Fibroblast of skin of right quadriceps (primary cell): ENCODE data around the gene CRYZ.
"Not testable (repeated sequence)": the region's sequence is repeated elsewhere in the genome, so short reads cannot be mapped to it uniquely, and the experiment has no call there.

Experiments used
- DNase-seq: peaks from one replicate; pipeline ENCODE4 v3.0.0-alpha.2; 2013

Gene CRYZ, protein sequence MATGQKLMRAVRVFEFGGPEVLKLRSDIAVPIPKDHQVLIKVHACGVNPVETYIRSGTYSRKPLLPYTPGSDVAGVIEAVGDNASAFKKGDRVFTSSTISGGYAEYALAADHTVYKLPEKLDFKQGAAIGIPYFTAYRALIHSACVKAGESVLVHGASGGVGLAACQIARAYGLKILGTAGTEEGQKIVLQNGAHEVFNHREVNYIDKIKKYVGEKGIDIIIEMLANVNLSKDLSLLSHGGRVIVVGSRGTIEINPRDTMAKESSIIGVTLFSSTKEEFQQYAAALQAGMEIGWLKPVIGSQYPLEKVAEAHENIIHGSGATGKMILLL

DNA sequence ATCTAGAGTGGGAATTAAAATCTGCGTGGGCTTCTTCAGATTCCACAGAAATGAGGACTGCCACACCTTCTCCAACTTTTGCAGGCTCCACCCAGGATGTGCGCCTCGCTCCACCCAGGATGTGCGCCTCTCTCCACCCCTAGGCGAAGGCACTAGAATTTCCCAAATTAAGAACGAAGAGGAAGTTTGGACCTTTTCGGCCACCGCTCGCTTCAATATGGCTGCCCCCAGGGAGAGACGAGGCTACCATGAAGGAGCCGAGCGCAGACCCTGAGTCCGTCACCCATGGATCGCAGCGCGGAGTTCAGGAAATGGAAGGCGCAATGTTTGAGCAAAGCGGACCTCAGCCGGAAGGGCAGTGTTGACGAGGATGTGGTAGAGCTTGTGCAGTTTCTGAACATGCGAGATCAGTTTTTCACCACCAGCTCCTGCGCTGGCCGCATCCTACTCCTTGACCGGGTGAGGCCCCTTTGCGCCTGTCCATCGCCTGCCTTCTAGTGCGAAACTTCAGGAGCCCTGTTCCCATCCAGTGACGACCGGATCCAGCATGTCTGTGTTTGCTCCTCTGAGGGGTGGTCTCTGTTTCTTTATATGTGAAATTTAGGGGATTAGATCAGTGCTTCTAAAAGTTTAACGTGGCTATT lies at the start of gene CRYZ, which contains the start of gene TYW3:
TSS of gene CRYZ (minus strand) at position 91 of the 644 bp plus-strand sequence. CDS start 8,229 bp downstream, outside the sequence.
TSS of gene TYW3 (plus strand) at position 193 of the 644 bp plus-strand sequence. CDS start at position 286, 93 bp downstream.
- DNase-seq, result peak; percentile 94

DNA sequence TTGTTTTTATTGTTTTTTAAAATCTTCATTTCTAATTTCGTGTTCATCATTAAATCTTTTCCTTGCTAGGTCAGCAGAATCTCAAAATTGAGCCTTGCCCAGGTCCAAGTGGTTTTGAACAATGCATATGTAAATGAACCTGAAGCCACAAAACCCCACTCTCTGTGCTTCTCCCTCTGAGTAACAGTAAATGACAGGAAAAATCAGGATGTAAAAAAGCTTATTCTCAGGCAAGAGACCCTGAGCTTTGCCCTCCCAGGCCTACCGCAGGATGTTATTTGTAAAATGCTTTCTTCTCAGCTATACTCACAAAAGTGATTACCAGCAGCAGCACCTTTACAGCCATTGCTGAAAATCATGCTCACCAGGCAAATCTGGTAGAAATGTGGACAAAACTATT lies 47.7 kb upstream of the CRYZ start:
- DNase-seq, result no peak

DNA sequence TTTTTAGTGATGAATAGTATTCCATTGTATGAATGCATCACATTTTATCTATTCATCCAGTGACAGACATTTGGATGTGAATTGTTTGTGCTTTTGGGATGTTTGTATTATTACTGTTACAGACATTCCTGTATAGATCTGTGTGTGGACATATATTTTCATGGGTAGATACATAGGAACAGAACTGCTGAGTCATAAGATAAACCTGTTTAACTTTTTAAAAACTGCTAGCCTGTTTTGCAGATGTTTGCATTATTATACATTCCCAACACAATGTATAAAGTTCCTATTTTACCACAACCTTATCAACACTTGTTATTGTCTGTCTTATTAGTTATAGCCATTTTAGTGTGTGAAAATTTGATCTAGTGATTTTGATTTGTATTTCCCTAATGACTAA lies 46.9 kb upstream of the CRYZ start:
- DNase-seq, result no peak

DNA sequence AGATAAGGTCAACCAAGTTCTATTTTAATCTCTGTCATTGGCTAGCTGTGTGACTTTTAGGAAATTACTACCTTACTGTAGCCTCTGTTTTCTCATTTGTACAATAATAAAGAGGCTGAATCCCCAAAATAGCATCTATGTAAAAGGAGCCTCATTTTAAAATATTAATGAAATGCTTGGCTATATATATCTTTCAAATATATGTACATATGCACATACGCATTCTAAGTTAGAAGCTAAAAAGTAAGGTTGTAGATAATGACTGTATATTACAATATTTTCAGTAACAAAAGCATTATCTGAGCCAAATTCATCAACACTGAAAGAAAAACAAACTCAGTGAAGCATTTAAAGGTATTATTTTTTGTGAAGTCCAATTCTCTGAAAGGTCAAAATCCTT lies 44.7 kb upstream of the CRYZ start:
- DNase-seq, result no peak

DNA sequence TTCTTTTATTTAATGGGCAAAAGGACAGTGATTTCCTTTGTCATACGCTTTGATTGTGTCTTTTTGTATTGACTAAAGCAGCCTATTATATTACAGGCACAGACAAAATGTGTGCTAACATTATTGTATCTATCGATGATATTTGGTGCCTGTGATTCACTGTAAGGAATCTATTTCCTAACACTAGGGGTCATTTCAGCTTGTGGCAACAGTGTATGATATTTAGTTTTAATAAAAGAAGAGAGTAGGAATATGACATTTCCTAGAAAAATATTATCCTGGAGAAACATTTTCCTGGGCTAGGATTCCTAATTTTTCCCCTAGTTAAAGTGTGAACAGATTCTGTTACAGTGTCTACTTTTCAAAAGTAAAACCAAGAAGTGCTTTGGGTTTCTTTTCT lies 42.9 kb upstream of the CRYZ start:
- no peak for DNase-seq

DNA sequence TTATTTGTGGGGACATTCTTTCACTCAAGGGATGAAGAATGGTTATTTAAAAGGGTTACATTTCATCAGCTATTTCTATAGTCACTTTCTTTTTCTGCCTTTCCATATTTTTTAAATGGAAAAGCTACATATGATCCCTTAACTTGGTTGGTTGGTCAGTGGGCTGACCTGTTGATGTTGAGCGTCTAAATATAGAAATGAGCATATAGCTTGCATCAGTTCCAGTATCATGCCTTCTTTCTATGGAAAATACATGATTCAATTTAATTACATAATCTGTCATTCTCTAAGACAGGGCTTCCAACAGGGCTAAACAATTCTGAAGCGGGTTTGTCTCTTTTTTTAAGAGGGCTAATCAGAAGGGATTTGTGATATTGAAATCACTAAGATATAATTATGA lies 40.7 kb upstream of the CRYZ start:
- no peak for DNase-seq

DNA sequence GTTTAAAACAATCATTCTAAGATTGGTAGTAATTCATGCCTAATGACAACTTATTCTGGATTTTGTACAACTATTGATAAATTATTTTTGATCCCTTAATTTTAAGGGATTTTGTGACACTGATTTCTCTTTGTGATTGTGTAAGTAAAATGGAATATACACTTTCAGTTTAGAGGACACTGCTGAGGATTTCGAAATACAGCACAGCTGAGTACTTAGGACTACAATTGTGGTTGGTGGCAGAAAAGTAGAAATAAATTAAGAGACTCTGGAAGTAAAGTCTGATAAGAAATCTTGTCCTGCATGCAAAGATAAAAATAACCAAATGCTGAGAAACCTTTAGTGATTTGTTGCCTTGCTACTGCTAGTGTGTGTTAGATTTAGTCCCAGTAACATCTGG lies 40.1 kb upstream of the CRYZ start:
- DNase-seq, result peak; percentile 4

DNA sequence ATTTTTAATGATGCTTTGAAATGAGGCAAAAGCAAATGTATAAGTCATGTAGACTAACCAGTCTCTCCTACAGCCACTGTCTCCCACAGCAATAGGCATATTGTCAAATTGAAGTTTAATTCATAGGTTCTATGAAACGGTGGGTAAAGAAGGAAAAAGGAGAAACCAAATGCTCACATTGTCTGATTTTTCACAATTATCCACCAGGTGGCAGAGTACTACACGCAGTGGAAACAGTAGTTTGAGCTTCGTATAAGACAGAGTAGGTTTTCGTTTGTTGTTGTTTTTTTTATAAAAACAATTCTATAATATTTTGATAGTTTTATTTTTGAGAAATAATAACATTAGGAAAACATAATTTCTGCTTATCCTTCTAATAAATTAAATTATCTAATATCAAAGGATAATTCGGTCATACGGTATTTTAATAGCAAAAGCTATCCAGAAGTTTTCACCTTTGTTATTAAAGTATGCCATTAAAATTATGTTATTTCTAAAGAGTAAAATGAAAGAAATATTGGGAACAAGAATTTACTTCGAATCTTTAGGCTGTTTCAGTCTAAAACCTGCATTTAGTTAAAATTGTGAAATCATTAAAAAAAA lies 39.2 kb upstream of the CRYZ start:
- DNase-seq, result peak; percentile 45

DNA sequence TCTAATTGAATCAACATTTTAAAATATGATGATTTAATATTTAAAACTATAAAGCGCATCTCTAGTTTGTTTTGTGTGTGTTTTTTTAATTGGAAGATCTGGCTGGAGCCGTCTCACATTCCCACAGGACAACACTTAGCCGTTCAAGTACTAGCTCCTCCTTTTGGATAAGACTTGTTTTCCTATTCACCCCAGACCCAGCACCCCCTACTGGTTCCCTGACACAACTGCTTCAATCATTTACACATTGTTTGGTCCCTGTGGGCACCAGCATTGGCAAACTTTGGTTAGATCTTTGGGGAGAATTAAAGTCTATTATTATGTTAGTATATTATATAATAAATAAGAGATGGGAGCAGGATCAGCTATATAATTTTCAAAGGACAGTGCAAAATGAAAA lies 34.6 kb upstream of the CRYZ start:
- peak; percentile 2 for DNase-seq

DNA sequence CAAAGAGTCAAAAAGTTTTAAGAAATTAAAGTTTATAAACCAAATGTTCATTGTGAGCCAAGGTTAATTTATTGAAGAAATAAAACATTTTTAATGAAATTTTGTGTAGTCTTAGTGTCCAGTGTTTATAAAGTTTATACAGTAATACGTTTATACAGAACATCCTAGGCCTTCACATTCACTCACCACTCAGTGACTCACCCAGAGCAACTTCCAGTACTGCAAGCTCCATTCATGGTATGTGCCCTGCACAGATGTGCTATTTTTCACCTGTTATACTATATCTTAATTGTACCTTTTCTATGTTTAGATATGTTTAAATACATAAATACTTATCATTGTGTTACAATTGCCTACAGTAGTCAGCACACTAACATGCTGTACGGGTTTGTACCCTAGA lies 33.7 kb upstream of the CRYZ start:
- DNase-seq, result no peak

DNA sequence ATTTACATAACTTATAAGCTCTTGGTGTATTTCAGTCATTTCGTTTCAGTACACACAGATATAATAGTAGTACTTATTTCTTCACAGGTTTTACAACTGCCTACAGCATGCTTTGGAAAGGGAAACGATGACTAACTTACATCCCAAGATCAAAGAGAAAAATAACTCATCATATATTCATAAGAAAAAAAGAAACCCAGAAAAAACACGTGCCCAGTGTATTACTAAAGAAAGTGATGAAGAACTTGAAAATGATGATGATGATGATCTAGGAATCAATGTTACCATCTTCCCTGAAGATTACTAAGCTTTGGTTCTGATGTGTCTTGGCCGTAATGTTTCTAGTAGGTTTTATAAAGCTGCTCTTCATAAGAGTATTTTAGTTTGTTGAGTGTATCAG lies 31.0 kb upstream of the CRYZ start:
- no peak for DNase-seq

DNA sequence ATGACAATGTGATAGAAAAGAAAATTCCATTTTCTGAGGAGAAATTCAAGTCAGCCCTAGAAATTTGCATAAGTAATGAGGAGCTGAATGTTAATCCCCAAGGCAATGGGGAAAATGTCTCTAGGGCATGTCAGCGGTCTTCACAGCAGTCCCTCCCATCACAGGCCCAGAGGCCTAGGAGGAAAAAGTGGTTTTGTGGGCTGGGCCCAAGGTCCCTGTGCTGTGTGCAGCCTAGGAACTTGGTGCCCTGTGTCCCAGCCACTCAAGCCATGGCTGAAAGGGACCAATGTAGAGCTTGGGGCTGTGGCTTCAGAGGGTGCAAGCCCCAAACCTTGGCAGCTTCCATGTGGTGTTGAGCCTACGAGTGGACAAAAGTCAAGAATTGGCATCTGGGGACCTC lies 23.8 kb upstream of the CRYZ start:
- not testable (repeated sequence) for DNase-seq

DNA sequence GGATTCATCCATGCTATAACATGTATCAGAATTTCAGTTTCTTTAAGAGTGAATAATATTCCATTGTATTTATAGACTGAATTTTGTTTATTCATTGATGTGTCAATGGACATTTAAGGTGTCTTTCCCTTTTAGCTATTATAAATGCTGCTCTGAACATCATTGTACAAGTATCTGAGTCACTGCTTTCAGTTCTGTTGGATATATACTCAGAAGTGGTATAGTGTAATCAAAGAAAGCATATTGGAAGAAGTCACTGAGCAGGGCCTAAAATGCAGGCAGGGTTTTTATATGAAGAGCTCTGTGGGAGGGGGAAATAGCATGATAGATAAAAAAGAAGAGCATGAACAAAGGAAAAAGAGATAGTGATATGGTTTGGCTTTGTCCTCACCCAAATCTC lies 22.6 kb upstream of the CRYZ start:
- DNase-seq, result no peak

DNA sequence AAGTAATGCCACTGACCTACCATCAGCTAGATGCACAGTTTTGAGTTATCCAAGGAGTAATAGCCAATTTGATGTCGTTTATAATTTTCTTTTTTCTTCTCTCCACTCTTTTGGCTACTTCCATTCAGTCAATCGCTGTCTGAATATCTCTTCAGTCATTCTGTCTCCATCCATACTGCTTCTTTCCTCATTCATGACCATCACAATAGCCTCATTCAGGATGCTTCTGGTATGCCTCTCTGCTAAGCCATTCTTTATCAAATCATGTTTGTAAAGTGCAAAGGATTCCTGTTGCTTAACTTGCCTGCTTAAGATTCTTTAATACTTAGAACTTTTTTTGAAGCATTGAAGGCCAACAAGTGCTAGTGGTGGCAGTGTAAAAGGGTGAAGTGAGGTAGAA lies 20.3 kb upstream of the CRYZ start:
- no peak for DNase-seq

DNA sequence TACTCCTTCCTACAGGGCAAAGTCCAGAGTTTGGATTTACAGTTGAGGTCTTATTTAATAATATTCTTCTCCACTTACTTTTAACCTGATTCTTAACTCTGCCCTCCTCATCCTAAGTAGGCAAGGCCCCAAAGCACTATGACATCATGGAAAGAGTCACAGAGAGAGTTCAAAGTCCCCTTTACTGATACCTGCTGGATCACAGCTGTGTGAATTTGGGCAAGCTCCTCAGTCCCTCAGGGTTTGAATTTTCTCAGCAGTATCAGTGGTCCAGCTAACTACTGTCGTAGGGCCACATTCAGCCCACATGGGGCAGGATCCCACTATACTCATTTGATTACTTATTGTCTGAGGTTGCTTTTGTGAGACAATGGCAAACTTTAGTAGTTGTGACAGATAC lies 16.1 kb upstream of the CRYZ start:
- DNase-seq, result no peak

DNA sequence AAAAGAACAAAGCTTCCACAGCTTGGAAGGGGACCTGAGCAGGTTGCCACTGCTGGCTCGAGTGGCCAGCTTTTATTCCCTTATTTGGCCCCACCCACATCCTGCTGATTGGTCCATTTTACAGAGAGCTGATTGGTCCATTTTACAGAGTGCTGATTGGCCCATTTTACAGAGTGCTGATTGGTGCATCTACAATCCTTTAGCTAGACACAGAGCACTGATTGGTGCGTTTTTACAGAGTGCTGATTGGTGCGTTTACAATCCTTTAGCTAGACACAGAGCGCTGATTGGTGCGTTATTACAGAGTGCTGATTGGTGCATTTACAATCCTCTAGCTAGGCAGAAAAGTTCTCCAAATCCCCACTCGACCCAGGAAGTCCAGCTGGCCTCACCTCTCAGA lies 12.4 kb upstream of the CRYZ start:
- DNase-seq, result not testable (repeated sequence)

DNA sequence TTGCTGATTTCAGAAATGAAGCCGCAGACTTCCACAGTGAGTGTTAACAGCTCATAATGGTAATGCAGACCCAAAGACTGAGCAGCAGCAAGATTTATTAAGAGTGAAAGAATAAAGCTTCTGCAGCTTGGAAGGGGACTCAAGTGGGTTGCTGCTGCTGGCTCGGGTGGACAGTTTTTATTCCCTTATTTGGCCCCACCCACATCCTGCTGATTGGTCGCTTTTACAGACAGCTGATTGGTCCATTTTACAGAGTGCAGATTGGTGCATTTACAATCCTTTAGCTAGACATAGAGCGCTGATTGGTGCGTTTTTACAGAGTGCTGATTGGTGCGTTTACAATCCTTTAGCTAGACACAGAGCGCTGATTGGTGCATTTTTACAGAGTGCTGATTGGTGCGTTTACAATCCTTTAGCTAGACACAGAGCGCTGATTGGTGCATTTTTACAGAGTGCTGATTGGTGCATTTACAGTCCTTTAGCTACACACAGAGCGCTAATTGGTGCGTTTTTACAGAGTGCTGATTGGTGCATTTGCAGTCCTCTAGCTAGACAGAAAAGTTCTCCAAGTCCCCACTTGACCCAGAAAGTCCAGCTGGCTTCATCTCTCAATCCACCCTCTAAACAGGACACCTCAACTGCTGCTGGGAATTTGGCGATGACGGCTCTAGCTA lies 7.6 kb upstream of the CRYZ start:
- DNase-seq, result not testable (repeated sequence)

DNA sequence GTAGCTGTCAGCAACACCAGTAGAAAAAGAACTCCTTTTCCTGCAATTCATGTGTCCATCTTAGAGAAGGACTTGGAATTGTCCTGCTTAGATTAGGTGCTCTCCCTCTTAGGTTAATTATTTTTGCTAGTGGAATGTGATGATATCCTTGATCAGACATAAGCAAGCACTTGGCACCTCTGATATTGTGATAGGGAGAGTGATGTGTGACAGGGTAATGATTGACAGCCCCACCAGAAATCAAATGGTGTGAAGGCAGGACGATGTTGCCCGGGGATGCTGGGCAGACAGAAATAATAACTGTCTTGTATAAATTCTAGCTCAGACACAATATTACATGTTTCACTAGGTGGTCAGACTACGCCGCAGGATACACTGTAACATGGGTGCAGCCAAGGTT lies 4.5 kb upstream of the CRYZ start:
- DNase-seq, result no peak

DNA sequence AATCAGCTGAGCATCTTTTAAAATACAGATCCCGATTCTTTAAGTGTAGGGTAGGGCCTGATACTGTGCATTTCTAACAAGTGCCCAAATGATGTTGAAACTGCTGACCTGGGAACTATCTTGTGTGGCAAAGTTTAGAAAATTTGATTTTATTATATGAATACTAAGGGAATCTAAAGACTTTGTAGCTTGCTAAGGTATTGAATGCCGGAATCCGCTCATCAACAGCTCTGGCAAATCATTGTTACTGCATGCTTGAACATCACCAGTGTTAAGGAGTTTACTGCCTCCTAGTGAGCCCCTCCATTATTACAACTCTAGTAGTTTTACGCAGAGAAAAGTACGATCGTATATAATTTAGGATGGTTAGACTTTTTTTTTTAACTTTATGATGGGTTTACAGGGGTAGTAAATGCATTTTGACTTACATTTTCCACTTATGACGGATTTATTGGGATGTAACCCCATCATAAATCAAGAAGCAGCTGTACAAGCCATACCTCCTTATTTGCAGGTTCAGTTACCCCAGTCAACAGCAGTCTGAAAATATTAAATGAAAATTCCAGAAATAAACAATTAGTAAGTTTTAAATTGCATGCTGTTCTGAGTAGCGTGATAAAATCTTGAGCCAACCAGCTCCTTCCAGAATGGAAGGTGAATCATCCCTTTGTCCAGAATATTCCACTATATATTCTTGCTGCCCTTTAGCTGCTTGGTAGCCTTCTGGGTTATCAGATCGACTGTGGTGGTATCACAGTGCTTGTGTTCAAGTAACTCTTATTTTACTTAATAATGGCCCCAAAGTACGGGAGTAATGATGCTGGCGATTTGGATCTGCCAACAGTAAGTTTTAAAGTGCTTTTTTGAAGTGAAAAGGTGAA lies 994 bp upstream of the CRYZ start:
- DNase-seq, result peak; percentile 74

DNA sequence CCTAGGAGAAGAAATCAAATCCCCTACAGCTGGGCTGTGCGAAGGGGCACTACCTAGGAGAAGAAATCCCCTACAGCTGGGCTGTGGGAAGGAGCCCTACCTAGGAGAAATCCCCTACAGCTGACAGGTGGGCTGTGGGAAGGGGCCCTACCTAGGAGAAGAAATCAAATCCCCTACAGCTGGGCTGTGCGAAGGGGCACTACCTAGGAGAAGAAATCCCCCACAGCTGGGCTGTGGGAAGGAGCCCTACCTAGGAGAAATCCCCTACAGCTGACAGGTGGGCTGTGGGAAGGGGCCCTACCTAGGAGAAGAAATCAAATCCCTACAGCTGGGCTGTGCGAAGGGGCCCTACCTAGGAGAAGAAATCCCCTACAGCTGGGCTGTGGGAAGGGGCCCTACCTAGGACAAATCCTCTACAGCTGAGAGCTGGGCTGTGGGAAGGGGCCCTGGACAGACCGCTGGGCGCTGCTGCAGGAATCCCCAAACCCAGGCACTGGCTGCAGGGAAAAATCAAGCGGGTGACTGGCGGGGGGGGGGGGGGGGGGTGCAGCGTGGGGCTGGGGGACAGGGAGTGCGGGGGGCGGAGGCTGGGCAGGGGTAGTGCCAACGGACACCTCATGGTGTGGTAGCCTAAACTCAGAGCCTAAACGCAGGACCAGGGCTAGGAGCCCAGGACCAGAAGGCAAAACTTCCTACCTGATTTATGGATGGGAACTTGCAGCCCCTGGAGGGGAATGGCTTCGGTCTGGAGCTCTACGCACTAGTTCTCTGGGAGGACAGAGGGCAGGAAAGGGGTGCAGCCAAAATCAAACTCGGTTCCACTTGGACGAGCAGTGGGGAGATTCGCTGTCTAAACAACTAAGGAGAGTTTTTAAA lies 541 bp downstream of the CRYZ start:
- DNase-seq, result not testable (repeated sequence)

DNA sequence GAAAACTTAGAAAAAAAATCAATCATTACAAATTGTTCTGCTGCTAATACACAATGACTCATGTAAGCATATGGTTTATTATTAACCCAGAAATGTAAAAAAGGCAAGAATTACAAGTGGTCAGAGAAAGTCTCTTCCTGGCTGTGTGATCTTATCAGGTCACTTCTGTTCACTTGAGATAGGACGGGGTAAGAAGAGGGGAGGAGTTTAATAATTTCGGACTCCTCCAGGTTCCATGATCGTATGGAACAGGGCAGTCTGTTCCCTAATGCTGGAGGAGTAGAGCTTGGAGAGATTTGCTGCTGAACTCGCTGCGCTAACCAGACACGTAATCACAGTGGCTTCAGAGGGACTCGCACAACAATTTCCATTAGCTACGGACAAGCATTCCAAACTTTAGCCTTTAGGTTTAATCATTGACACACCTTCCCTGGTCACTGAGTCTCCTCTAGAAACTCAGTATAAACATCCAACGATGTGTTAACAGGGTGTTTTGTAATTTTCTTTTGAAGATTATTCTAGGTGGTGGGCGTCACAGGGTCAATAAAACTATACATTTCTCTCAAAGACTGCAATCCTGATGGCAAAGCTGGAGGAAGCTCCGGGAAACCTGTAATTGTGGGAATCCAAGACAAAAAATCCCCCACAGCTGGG lies 1.3 kb downstream of the CRYZ start:
- no peak for DNase-seq
